ENCODE measurements around the gene C9orf50.

Gene C9orf50

DNA sequence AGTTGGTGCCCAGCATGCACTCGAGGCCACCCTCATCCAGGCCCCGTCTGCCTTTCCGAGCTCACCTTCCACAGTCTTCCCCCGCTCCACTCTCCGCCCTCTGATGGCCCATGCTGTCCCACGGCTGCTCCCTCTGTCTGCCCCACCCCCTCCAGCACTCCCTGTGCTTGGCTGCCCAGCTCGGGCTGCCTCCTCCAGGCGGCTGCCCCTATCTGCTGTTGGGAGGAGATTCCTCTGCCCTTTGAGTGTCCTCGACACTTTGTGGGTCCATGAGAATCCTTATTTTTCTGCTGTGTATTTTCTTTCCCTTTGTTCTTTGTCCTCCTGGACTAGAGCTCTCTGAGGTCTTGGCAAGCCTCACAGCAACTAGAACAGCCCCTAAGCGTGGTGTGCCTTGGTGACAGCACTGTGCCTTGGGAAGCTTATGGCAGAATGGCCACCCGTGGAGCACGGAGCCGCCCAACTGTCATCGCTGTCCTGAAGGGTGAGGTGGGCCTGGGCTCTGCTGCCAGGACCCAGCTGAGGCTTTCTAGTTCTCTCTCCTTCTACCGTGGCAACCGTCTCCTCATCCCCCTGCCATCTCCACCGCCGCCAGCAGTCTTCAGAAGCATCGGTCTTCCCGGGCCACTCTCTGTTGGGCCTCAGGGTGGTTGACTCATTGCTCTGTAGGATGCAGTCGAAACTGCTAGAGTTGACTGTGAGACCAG, 10.2 kb upstream of the C9orf50 start:
- DNase-seq: peak; percentile 57

DNA sequence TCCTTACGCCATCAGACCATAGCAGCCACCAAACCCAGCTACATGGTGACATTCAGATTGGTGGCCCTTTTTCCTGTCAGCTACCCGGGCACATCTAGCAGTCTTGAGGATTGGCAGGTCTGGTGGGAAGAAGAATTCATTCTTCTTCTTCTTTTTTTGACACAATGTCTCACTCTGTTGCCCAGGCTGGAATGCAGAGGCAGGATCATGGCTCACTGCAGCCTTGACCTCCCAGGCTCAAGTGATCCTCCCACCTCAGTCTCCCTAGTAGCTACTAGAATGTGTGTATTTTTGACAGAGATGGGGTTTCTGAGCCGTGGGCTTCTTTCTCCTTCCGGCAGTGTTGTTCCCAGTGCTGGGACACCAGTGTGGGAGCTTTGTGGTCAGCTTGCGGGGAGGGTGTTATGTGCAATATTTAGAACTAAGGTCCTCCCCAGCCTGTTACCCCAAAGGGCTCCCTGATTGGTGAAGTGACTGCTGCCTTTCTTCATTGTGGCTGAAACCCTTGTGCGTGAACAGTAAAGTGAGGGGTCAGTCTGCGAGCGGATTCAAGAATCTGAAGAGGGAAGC, 8.4 kb upstream of the C9orf50 start:
- peak; percentile 42 for DNase-seq

DNA sequence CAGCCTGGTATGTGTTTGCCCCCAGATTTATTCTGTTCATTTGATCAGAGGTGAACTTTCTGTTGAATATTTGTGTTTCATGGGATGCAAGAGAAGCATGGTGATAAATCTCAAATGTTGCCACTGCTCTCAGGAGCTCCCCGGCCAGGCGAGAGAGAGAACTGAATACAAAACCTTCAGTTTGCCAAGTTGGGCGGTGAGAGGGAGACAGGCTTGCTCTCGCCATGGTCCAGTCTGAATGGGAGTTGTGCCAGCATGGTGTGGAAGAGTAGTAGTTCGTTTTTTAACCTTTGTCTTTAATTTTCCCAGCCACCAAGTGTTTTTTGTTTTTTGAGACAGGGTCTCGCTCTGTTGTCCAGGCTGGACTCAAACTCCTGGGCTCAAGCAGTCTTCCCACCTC, 7.8 kb upstream of the C9orf50 start:
- no peak for DNase-seq

DNA sequence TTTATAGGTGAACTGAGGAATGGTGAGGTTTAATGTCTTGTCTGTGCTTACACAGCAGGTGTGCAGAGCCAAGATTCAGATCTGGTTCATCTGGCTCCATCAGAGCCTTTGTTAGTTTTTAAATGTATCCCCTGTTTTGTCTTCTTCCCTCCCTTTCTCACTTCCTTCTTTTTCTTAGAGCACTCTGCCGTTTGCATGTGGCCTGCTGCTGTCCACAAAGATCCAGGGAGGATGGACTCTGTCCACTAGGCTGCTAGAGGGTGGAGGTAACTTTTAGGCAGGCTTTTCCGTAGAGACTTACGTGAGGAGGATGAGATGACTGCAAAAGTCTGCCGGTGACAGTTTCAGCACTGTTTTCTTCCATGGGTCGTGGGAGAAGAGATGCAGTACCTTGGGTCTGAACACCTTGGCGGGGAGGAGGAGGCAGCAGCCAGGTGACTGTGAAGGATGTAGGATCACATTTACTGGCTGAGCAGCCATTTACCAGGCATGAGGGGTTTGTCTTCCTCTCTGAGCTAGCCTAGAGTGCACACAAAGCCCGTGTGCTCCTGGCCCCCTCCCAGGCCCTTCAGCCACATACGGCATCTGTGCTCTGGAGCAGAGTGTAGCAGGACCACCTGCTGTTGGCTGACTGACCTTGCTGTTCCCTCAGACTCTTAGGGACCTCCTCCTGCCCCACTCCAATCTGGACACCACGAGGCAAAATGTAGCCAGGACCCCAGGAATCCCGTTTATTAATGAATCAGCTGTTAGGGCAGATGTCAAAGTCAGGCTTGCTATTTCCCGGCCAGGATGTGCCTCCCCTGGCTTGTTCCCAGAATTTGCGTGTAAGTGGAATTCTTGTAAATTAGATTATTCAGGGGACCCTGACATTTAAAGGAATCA, 6.9 kb upstream of the C9orf50 start:
- peak; percentile 25 for DNase-seq

DNA sequence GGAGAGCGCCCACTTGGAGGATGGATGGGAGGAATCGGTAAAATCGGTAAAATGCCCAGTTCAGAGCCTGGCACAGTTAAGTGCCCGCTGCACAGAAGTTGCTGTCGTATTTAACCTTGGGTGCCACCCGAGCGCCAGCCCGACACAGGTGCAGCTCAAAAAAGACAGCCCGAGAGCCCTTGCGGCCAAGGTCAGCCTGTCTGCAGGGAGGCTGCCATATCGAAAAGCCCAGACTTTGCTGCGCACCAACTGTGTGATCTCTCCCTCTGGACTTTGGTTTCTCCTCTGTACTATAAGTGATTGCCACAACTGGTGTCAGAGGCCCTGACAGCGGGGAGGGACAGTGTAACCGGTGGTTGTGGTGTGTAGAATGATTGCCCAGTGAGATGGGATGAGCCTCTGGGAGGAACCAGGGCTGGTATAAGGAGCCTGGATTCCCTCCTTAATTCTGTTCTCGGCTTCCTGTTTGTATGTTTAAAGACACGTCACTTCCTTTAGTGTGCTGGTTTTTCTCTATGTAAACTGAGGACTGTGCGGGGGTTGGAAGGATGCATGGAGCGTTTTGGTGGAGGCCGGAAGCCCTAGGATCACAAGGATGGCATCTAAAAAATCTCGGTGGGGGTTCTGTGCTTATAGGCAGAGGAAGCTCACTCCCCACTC, 5.9 kb upstream of the C9orf50 start:
- DNase-seq: peak; percentile 54

DNA sequence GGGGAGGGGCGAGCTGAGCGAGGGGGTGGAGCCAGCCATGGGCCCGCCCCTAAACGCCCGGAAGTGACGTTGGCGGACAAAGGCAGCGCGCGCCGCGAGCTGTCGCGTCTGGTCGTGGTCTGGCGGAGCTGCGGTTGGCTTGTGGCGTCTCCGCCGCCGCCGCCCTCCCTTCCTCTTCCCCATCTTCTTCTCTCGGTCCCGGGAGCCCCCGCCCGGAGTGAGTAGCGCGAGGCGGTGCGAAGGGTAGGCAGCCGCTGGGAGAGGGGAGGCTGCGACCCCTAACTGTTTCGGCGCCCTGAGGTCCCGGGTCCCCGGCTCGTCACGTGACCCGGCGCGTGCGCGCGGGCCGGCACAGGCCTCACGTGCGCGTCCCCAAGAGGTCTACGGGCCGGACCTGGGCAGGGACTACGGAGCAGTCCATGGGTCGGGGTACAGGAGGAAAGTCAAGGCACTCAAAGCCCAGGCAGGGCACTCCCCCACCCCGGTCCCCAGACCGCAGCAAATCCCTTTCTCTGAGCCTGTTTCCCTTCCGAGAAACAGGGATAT, 5.3 kb upstream of the C9orf50 start, which contains the start of gene NTMT1:
NTMT1 (plus strand) TSS at position 85 of the 546 bp plus-strand sequence. CDS start 6,541 bp downstream, outside the sequence.
- peak; percentile 75 for DNase-seq

DNA sequence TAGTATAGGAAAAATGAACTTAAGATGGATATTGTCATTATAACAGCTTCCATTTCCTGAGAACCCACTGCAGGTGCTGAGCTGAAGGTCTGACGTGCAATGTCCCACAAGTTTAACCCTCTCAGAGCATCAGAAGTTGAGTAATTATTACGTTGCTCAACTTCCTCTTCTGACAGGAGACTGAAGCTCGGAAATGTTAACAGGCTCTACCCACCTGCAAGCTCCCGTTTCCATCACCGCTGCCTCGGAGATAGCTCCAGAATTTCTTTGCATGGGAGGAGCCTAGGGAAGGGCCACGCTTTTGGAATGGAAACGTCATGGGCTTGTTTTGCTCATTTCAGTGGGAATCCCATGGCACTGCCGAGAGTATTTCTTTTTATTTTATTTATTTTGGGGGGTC, 4.0 kb upstream of the C9orf50 start:
- DNase-seq: peak; percentile 93

DNA sequence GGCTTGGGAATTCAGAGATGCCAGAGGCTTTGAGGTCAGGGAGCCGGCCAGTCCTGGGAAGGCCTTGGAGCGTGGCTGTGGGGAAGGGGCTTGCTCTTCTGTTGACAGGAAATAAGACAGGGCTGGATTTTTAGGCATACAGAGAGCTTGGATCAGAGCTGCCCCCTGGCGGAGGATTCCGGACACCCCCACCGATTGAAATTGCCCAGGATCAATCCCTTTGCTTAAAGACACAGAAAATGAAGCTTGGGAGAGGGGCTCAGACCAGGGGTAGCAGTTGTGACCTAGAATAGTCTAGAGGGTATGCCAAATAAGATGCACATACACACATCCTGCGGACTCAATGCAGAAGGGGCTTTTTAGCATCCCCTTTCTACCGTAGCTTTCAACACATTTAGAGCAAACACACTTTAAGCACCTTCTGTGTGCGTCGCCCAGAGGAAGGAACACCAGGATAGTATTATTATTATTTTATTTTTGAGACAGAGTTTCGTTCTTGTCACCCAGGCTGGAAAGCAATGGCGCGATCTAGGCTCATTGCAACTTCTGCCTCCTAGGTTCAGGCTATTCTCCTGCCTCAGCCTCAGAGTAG, 3.4 kb upstream of the C9orf50 start:
- peak; percentile 47 for DNase-seq

DNA sequence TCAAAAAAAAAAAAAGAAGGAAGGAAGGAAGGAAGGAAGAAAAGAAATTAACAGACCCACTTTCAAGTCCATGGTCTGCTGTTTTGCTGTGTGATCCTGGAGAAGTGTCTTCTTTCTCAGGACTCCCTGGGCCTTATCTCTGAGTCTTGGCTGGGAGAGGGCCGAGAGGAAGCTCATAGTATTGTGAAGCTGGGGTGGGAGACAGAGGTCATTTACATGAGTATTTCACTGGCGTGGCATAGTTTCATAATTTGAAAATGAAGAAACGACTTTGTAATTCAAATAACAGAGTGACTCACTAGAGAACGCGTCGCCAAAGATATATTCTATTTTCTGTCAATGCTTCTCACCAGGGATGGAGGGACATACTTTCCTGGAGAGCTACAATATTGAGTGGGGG, 2.4 kb upstream of the C9orf50 start:
- peak; percentile 71 for DNase-seq

DNA sequence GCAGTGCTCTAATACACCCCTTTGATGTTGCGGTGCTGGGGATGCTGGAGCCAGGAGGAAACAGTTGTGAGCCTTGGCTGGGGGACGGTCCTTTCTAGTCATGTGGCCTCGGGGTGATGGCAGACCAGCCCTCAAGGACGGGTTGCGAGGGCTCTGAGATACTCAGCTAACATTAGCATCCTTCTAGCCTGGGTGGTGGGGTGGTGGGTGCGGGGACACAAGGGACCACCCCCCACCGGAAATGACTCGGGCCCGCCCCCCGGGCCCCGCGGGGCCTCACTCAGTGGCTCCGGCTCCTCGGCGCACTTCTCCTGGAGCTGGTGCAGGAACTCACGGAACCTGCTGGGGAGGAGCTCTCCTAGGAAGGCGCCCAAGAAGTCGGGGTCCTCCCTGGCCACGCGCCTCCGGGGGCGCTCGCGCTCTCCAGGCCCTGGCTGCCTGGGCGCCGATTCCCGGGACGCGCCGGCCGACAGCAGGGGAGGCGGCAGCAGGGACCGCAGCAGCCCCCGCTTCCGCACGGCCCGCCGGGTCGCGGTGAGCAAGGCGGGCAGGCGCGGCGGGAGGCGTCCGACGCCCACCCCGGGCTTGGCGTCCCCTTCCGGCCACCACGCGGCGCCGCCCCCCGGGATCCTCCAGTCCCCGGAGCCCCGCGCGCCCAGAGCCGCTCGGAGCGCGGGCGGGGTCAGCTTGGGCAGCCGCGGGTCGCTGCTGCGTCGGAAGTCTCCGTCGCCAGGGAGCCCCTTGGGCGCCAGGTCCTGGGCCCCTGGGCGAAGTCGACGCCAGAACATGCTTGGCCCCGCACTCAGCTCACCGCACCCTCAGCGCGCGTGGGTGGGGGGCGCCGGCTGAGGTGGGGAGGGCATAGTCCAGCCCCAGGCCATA, 873 bp downstream of the C9orf50 start:
- peak; percentile 7 for DNase-seq

DNA sequence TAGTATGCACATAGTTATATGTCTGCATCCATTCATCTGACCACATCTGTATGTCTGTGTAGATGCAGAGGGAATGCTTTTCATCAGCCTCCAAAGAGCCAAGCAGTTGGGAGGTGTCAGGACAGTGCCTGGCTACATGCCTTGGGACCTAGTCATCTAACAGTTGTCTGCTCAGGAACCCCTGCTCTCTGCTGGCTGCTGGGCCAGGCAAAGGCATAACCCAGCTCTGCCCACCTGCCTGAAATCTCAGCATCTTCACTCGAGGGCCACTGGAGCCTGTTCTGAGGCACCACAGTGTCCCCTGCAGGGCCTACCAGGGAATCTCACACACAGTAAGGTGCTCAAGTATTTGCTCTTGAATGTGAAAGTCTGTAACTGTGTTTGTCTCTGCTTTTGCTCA, 3.7 kb downstream of the C9orf50 start:
- no peak for DNase-seq

DNA sequence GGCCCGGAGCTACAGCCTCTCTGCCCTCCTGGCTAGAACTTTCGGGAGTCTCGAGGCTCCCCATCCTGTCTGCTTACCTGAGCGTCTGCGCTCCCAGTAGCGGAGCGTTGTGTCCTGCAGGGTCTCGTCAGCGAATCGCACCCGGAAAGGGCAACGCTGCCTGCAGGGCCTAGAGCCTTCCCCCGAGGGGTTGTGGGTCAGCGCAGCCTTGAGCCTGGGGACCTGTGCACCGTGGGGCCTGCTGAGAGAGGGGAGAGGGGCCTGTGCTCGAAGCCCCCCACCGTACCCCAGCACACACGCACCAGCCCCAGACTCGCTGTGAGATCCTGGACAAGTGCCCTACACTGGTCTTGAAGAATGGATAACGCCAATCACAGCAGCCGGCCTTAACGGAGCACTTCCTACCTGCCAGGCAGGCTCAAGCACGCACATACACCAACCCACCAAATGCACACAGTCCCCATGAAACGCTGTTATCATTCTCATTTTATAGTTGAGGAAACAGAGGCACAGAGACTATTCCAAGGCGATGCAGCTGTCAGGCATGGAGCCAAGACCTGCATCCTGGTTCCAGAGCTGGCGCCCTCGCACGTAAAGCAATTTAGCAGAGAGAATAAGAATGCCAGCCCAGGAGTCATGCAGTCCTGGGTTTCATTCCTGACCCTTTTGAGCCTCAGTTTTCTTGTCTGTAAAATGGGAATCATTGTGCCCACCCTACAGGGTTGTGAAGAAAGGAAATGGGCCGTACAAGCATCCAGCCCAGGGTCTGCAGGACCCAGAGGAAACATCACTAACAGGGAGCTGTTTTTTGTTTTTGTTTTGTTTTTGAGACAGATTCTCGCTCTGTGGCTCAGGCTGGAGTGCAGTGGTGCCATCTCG, 5.3 kb downstream of the C9orf50 start:
- no peak for DNase-seq

DNA sequence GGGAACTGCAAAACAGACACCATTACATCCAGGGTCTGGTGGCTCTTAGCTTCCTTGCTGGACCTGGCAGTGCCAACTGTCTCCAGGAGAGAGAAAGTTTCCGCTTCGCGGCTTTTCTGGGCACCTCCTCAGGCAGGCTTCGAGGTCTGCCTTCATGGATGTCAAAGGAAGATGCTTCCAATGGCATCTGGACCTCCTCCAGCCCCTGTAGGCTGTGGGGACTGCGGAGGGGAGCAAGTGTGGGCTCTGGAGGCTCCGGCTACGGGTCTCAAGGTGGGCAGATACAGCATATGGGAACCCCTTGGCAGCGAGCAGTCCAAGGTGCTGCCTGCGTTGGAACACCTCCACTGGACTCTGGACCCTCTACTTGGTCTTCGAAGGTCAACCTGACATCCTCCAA, 6.0 kb downstream of the C9orf50 start:
- DNase-seq: no peak

DNA sequence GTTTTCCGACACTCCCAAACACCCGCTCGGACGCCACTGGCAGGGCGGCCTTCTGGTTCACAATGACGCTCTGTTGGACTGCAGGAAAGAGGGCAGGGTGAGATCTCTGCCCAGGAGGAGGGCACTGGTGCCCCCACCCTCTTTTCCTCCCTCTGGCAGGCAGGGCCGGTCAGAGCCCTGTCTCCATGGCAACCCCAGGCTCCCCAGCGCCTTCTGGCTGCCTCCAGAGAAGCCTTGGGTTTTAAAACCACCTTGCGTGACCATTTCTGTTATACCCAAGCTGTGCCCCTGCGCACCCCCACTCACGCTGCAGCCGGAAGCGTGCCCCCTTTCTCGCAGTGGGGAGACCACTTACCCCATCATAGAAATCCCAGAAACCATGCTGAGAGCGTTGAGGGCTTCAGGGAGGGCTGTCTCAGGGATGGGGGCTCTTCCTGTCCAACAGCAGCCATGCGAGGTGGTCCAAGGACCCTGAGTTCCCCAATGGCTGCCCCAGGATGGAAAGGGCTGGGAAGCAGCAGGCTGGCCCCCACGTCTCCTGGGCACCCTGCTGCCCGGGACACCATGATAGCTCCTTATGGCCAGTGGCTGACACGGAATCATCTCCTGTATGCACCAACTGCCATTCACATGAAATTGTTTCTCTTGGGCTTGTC, 7.3 kb downstream of the C9orf50 start:
- DNase-seq: no peak

DNA sequence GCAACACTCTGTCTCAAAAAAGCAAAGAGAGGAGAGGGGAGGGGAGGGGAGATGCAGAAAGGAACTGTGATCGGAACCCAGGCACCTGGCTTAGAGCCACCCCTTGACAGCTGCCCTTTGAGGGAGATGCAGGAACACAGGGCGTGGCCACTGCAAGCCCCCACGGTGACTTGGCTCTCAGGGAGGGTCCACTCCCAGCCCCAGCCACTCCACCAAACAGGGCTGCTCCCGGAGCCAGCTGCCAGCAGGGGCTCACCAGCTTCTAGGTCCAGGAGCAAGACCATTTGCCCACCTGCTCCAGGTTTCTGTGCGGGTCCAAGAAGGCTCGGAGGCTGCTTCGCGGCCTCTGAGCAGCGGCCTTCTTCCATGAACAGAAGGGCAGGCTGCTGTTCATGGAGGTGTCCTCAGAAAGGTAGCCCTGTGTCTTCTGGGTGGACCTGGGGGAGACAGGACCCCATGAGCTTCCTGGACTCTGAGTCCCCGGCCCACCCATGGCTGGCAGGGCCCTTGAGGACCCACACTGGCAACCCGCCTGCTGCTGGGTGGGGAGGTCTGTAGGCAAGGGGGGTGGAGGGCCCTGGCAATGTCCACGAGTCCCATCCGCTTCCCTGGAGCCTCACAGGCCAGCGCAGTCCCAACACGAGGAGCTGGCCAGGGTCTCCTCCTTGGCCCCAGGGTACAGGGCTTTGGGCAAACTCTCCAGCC, 7.9 kb downstream of the C9orf50 start:
- no peak for DNase-seq

DNA sequence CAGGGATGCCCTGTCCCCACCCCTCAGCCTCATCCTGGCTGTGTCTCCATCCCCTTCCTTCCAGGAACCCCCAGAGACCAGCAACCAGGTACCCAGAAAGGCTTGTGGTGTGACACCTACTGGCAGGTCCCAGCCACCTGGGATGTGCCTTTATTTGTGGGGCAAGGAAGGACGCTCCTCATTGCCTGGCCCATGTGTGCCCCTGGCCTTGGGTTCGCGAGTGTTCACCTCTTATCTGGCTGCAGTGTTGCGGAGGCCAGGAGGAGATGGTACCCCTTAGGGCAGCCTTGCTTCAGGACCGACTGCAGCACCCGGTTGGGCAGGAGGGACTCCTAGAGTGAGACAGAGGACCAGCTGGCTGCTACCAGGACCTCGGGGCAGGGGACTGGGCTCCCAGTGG, 8.8 kb downstream of the C9orf50 start:
- no peak for DNase-seq

DNA sequence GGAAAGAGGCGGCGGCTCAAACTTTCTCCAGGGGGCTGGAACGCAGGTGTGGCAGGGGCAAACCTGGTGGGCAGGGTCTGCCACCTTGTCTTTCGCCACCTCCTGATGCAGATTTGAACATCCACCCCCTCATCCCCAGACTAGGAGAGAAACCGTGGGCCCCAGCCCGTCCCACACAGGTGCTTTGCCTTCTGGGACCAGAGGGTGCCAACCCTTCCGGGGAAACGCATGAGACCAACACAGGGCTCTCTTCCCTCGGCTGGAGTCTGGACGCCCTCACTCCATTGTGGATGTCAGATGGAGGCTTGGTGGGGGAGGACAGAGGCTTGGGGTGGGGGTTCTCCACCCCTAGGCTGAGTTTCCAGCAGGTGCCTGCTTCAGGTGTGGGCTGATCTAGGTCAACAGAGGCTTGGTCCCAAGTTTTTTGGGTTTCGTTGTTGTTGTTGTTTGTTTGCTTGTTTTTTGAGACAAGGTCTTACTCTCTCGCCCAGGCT, 9.5 kb downstream of the C9orf50 start:
- DNase-seq: no peak

DNA sequence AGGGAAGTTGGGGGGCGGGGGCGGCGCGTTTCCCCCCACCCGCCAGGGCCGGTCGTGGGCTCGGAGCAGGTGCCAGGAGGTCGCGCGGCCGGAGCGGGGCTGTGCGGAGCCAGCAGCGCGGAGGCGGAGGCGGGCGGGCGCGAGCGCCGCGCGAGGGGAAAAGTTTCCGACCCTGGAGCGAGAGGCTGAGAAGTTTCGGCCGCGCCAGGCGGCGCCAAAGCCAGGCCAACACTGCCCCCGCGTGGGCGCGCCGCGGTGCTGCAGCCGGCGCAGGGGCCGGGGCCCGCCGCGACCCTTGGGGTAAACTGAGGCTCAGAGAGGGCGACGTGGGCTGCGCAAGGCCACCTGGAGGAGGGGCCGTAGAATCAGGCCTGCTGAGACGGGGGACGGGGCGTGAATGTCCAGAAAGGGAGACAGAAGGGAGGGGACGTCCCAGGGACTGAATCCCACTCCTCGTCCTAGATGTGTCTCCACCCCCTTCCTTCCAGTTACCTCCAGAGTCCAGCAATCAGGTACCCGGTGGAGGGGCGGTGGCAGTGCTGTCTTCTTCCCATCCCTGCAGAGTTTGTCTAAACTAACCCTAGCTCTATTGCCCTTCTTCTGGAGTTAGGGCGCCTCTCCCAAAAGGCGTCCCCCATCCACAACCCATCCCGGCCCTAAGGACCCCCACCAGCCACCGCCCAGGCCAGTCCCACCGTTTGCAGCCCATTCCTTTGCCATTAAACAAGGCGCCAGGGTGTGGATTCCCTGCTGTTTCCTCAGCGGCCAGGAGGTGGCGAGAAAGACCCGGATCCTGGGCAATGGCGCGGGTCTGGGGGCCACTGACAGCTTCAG, 10.2 kb downstream of the C9orf50 start:
- DNase-seq: peak; percentile 39
